Peyer's patch (tissue), 4 donors: ENCODE measurements around the gene LTA4H.

Experiments used
- CTCF ChIP-seq, 6 experiments: fragments of 450-650 bp in 4 of 6; fragments of 200-600 bp in 2 of 6; sonication (generic) in 1 of 6; IDR thresholded peaks; one replicate each; pipeline ENCODE4 v1.5.1; 2017 to 2019; ENCODE audit warnings: antibody characterized with exemption in 6 of 6, mild to moderate bottlenecking in 3 of 6, moderate library complexity in 1 of 6
- POLR2A ChIP-seq, 2 donors: fragments of 450-650 bp; IDR thresholded peaks; one replicate each; pipeline ENCODE4 v1.5.1; 2017; ENCODE audit warnings: antibody characterized with exemption in 2 of 2, mild to moderate bottlenecking in 2 of 2, moderate library complexity in 2 of 2

- TF ChIP-seq CTCF (IDR thresholded peaks at IDR 0.05) (no peak), POLR2A (IDR thresholded peaks at IDR 0.05) (no peak)
Measured at GRCh38 chr12:96048393-96048969, 13.1 kb upstream of the LTA4H start.
